ENCODE data around the gene NDUFAF8.

The NDUFAF8 gene

GRCh38 chr17:81277946-81278693 lies 39.0 kb downstream of the NDUFAF8 start:
- in situ Hi-C loops (cut with MboI; ENCODE audit: low pct_unique_long_range_greater_than_20kb, low sequenced_read_pairs, unreplicated experiment), result no loop called here
- TF ChIP-seq CTCF (IDR thresholded peaks at IDR 0.05; ENCODE audit: extremely low read depth, insufficient read depth, missing control alignments), result no peak
- DNase-seq (ENCODE audit: low spot score), result no peak

- no peak for TF ChIP-seq CTCF (IDR thresholded peaks at IDR 0.05; ENCODE audit: extremely low read depth, insufficient read depth, missing control alignments)
- in situ Hi-C loops (cut with MboI; ENCODE audit: low pct_unique_long_range_greater_than_20kb, low sequenced_read_pairs, unreplicated experiment), result no loop called here
- no peak for DNase-seq (ENCODE audit: low spot score)
These were observed 39.7 kb downstream of the NDUFAF8 start for GRCh38 chr17:81278831-81279230.

GRCh38 chr17:81279278-81280275 lies 40.5 kb downstream of the NDUFAF8 start:
- DNase-seq (ENCODE audit: low spot score), result no peak
- no peak for TF ChIP-seq CTCF (IDR thresholded peaks at IDR 0.05; ENCODE audit: extremely low read depth, insufficient read depth, missing control alignments)
- in situ Hi-C loops (cut with MboI; ENCODE audit: low pct_unique_long_range_greater_than_20kb, low sequenced_read_pairs, unreplicated experiment), result no loop called here

GRCh38 chr17:81280571-81280970 lies 41.5 kb downstream of the NDUFAF8 start:
- in situ Hi-C loops (cut with MboI; ENCODE audit: low pct_unique_long_range_greater_than_20kb, low sequenced_read_pairs, unreplicated experiment), result no loop called here
- no peak for DNase-seq (ENCODE audit: low spot score)
- no peak for TF ChIP-seq CTCF (IDR thresholded peaks at IDR 0.05; ENCODE audit: extremely low read depth, insufficient read depth, missing control alignments)

- in situ Hi-C loops (cut with MboI; ENCODE audit: low pct_unique_long_range_greater_than_20kb, low sequenced_read_pairs, unreplicated experiment), result no loop called here
- no peak for DNase-seq (ENCODE audit: low spot score)
- TF ChIP-seq CTCF (IDR thresholded peaks at IDR 0.05; ENCODE audit: extremely low read depth, insufficient read depth, missing control alignments), result no peak
These were observed 43.0 kb downstream of the NDUFAF8 start for GRCh38 chr17:81282141-81282540.

GRCh38 chr17:81282876-81283275 lies 43.8 kb downstream of the NDUFAF8 start:
- DNase-seq (ENCODE audit: low spot score), result no peak
- in situ Hi-C loops (cut with MboI; ENCODE audit: low pct_unique_long_range_greater_than_20kb, low sequenced_read_pairs, unreplicated experiment), result no loop called here
- TF ChIP-seq CTCF (IDR thresholded peaks at IDR 0.05; ENCODE audit: extremely low read depth, insufficient read depth, missing control alignments), result no peak

Data from GM13977 (cell line).